K562 (cell line): ENCODE data around the gene FRK. TPM values are rescaled to one million over a fixed set of nuclear protein-coding genes. Genes with fewer than 3 reads are reported as not detected.

Experiments
- ATAC-seq: fragments of 200-7000 bp; cut with Tn5 transposase; 3 replicates; pipeline ENCODE4 v1.9.1; 2020; ENCODE audit warnings: moderate library complexity
- BruUV-seq: library from RNA; stranded (reverse); fragments of 400-500 nt; replicated peaks from 2 replicates; lab custom pipeline; 2021; lab: Mats Ljungman, UMichigan
- CTCF ChIA-PET: fragments of 300-600 bp; formaldehyde crosslinking; extraction: SDS; loops from one replicate; lab custom pipeline; 2021; ENCODE audit warnings: low intra/inter-chr PET ratio; lab: Yijun Ruan, JAX
- POLR2A ChIA-PET: fragments of 300-600, 350-650 bp; sonication (Branson Sonifier 250); formaldehyde crosslinking; extraction: SDS; loops from one replicate; lab custom pipeline; 2021; ENCODE audit warnings: antibody characterized with exemption, inconsistent platforms; lab: Yijun Ruan, JAX
- DNase-seq, 4 experiments: peaks; one replicate each; pipeline versions ENCODE4 v3.0.0 to v3.0.0-alpha.2; 2011 to 2018; ENCODE audit warnings: low spot score in 3 of 4, mixed read lengths in 3 of 4; ENCODE audit errors: extremely low read depth in 1 of 4
- FAIRE-seq: peaks from 2 replicates; lab custom pipeline; 2011; peaks lifted over from hg19 to GRCh38; lab: Jason Lieb, UNC
- H2AFZ ChIP-seq: 2 replicates; pipeline ENCODE4 v1.6.0; 2011; ENCODE audit warnings: low read depth, low read length, control low read depth, inconsistent platforms
- H3K27ac ChIP-seq: fragments of 200-600 bp; 3 replicates; pipeline ENCODE4 v1.8.0; 2011; ENCODE audit warnings: low read depth, mild to moderate bottlenecking, control low read depth, inconsistent platforms, low read length, moderate library complexity, mixed read lengths; ENCODE audit errors: extremely low read depth
- H3K27me3 ChIP-seq, 2 experiments: fragments of 300-600 bp in 1 of 2; 2 replicates in 1 of 2; 3 replicates in 1 of 2; pipeline versions ENCODE4 v1.6.0 to v1.8.0; 2011; ENCODE audit warnings: inconsistent platforms in 2 of 2, low read length in 2 of 2, mild to moderate bottlenecking in 1 of 2, mixed read lengths in 1 of 2, moderate library complexity in 1 of 2; ENCODE audit not compliant: control insufficient read depth in 2 of 2, insufficient read depth in 2 of 2
- H3K36me3 ChIP-seq: fragments of 300-600 bp; 3 replicates; pipeline ENCODE4 v1.8.0; 2011; ENCODE audit warnings: mild to moderate bottlenecking, low read length, inconsistent platforms; ENCODE audit not compliant: control insufficient read depth, insufficient read depth
- H3K4me1 ChIP-seq, 2 experiments: fragments of 200-600 bp in 1 of 2; replicated peaks in 1 of 2; 2 replicates in 1 of 2; 3 replicates in 1 of 2; pipeline versions ENCODE4 v1.5.1 to v1.8.0; 2011; ENCODE audit warnings: inconsistent platforms in 2 of 2, low read length in 2 of 2, mild to moderate bottlenecking in 1 of 2, mixed read lengths in 1 of 2, moderate library complexity in 1 of 2; ENCODE audit not compliant: control insufficient read depth in 2 of 2, insufficient read depth in 2 of 2
- H3K4me2 ChIP-seq: 2 replicates; pipeline ENCODE4 v1.6.1; 2011; ENCODE audit warnings: low read length, control low read depth, inconsistent platforms, mixed read lengths; ENCODE audit not compliant: insufficient read depth
- H3K4me3 ChIP-seq: fragments of 200-600 bp; sonication (generic), shearing (Covaris generic); 2 replicates; pipeline ENCODE4 v1.5.1; 2016; ENCODE audit warnings: control low read depth, inconsistent platforms
- H3K79me2 ChIP-seq: fragments of 200-600 bp; 3 replicates; pipeline ENCODE4 v1.8.0; 2011; ENCODE audit warnings: low read length, inconsistent platforms; ENCODE audit not compliant: control insufficient read depth, insufficient read depth
- H3K9ac ChIP-seq, 2 experiments: 2 replicates each; pipeline versions ENCODE4 v1.6.0 to v1.6.1; 2011; ENCODE audit warnings: low read depth in 2 of 2, low read length in 2 of 2, control low read depth in 1 of 2, inconsistent platforms in 1 of 2, mild to moderate bottlenecking in 1 of 2, mixed read lengths in 1 of 2; ENCODE audit not compliant: insufficient read depth in 1 of 2
- H3K9me1 ChIP-seq: one replicate; pipeline ENCODE4 v1.6.0; 2011; ENCODE audit warnings: inconsistent platforms, mild to moderate bottlenecking, low read length, moderate library complexity; ENCODE audit not compliant: control insufficient read depth, insufficient read depth
- H3K9me3 ChIP-seq: replicated peaks from 2 replicates; pipeline ENCODE4 v1.5.1; 2011; ENCODE audit warnings: low read depth, low read length, inconsistent platforms; ENCODE audit not compliant: control insufficient read depth, insufficient read depth
- H4K20me1 ChIP-seq: replicated peaks from 2 replicates; pipeline ENCODE4 v1.6.1; 2011; ENCODE audit warnings: low read length, inconsistent platforms, mixed read lengths; ENCODE audit not compliant: control insufficient read depth, insufficient read depth
- CTCF ChIP-seq, 3 experiments: IDR thresholded peaks in 2 of 3; conservative IDR thresholded peaks in 1 of 3; 2 replicates each; pipeline ENCODE4 v1.5.1; 2011 to 2012; ENCODE audit warnings: low read length in 3 of 3, mild to moderate bottlenecking in 3 of 3, control low read depth in 2 of 3, improper control_type of control experiment in 1 of 3, inconsistent platforms in 1 of 3, low read depth in 1 of 3, mixed read lengths in 1 of 3, moderate library complexity in 1 of 3; ENCODE audit not compliant: insufficient read depth in 2 of 3
- DEAF1 ChIP-seq: fragments of 450-650 bp; formaldehyde crosslinking; IDR thresholded peaks from 2 replicates; pipeline ENCODE4 v1.4.0; 2020; ENCODE audit warnings: mild to moderate bottlenecking, moderate library complexity
- IRF9 ChIP-seq: fragments of 450-650 bp; IDR thresholded peaks from 2 replicates; pipeline ENCODE4 v1.6.1; 2016; ENCODE audit warnings: missing biosample characterization, missing genetic modification characterization
- NCOR1 ChIP-seq: fragments of 450-650 bp; IDR thresholded peaks from 2 replicates; pipeline ENCODE4 v1.6.1; 2016; ENCODE audit warnings: mild to moderate bottlenecking, moderate library complexity
- RAD21 ChIP-seq, 2 experiments: fragments of 250-450 bp in 1 of 2; fragments of 450-650 bp in 1 of 2; sonication (Bioruptor Pico) in 1 of 2; formaldehyde crosslinking in 1 of 2; IDR thresholded peaks in 1 of 2; conservative IDR thresholded peaks in 1 of 2; 2 replicates each; pipeline versions ENCODE4 v1.4.0 to v1.8.0; 2020 to 2022; ENCODE audit warnings: mild to moderate bottlenecking in 2 of 2, moderate library complexity in 1 of 2
- REST ChIP-seq, 2 experiments: fragments of 450-650 bp; formaldehyde crosslinking in 1 of 2; IDR thresholded peaks; 2 replicates each; pipeline versions ENCODE4 v1.4.0 to v1.6.1; 2014 to 2020; ENCODE audit warnings: mild to moderate bottlenecking in 2 of 2, borderline replicate concordance in 1 of 2, low read depth in 1 of 2
- SMC3 ChIP-seq: conservative IDR thresholded peaks from 2 replicates; pipeline ENCODE4 v1.6.1; 2011; ENCODE audit warnings: low read depth, low read length, improper control_type of control experiment; ENCODE audit not compliant: insufficient read depth
- WGBS: fragments of 100-300 bp; shearing (Covaris generic); methylation state at CpG from one replicate; pipeline ENCODE4 v1.1.6; 2016; ENCODE audit warnings: low coverage, mixed read lengths; ENCODE audit not compliant: insufficient coverage; ENCODE audit errors: missing lambda C conversion rate; 5-methylcytosine and 5-hydroxymethylcytosine counted together
- in situ Hi-C: fragments of 300-500 bp; cut with MboI; formaldehyde crosslinking; loops from 4 replicates; pipeline ENCODE4 v1.15.0; 2018; ENCODE audit warnings: inconsistent platforms, mixed read lengths
- intact Hi-C: fragments of 100-400 bp; cut with micrococcal nuclease; formaldehyde crosslinking; loops from 2 replicates; pipeline ENCODE4 v1.14.2; 2022
- polyA plus RNA-seq, 8 experiments: library from polyadenylated mRNA; depleted of rRNA in 4 of 8; stranded (reverse) in 5 of 8; unstranded in 3 of 8; fragments of >200 nt; fragmentation: Nextera tagmentation in 2 of 8; fragmentation: Illumina TruSeq in 1 of 8; extraction: Ambion mirVana in 2 of 8; extraction: Trizol in 1 of 8; gene quantifications; 2 replicates each; pipeline versions ENCODE4 v1.2.1 to v1.2.3, GENCODE V29; 2011 to 2014; ENCODE audit warnings: inconsistent platforms in 1 of 8, missing spikeins in 1 of 8
- total RNA-seq, 7 experiments: library from RNA; depleted of rRNA in 6 of 7; stranded (reverse); fragments of >200 nt in 6 of 7; fragmentation: Illumina TruSeq in 2 of 7; extraction: Trizol in 2 of 7; gene quantifications; 2 replicates each; pipeline versions ENCODE4 v1.2.1 to v1.2.3, GENCODE V29; 2011 to 2021; ENCODE audit warnings: low replicate concordance in 1 of 7

The FRK gene
- total and polyA plus RNA-seq, 9 of the 15 experiments (the other 6 are each of a cell fraction or from before 2014, with no cell fraction given) = 0.01 to 0.29 (median 0.09) TPM

GRCh38 chr6:115896538-115897129, 164.1 kb downstream of the FRK start:
- no peak overlapping the region for H3K4me3 ChIP-seq
- no peaks in the 10 kb centered on the region for H3K9me3 ChIP-seq
- H2AFZ ChIP-seq = no peak overlapping the region
- H3K36me3 ChIP-seq = no peaks in the 10 kb centered on the region
- intact Hi-C loops = loop anchor here (1.0 to 10.0 kb wide), 2 partner anchors 1148 to 1902 kb away; no protein-coding TSS in a partner anchor
- H3K79me2 ChIP-seq = no peaks in the 10 kb centered on the region
- CTCF ChIA-PET = no interaction called here
- in situ Hi-C loops = no loop called here
- no peaks in the 10 kb centered on the region for H4K20me1 ChIP-seq
- ATAC-seq (peak; percentile 72), FAIRE-seq (peak; percentile 51), DNase-seq (peak; percentile 17 to 39 (median 25))
- TF ChIP-seq CTCF (IDR thresholded peaks at IDR 0.05 in 2 of 3, conservative IDR thresholded peaks at IDR 0.05 in 1 of 3; ENCODE audit: insufficient read depth in 2 of 3, low read depth in 1 of 3, low read length in 3 of 3) (peak; percentile 33 to 63 (median 54); a peak in 5 of 6 replicates), DEAF1 (CRISPR knock-in tag) (peak; percentile 61; the same call in 1 of the 2 replicates), NCOR1 (no peak), SMC3 (peak; percentile 33; the same call in 1 of the 2 replicates), IRF9 (no peak), RAD21 (CRISPR knock-in tag; conservative IDR thresholded peaks at IDR 0.05 in 1 of 2, IDR thresholded peaks at IDR 0.05 in 1 of 2) (peak; percentile 73), REST (IDR thresholded peaks at IDR 0.05; ENCODE audit: borderline replicate concordance) (peak; percentile 47; the same call in 1 of the 2 replicates), REST (CRISPR knock-in tag; IDR thresholded peaks at IDR 0.05; ENCODE audit: low read depth) (no peak)
- no peak overlapping the region for H3K9ac ChIP-seq
- POLR2A ChIA-PET = no interaction called here
- H3K4me1 ChIP-seq = no peaks in the 10 kb centered on the region
- H3K27me3 ChIP-seq = no peaks in the 10 kb centered on the region
- H3K4me2 ChIP-seq = no peak overlapping the region
- 0% methylated on average over 2 of the region's 2 CpGs for WGBS
- no TSS peak for BruUV-seq
- no peaks in the 10 kb centered on the region for H3K9me1 ChIP-seq
- H3K27ac ChIP-seq = no peak overlapping the region
